Stimulated activated CD4-positive, alpha-beta T cell treated with anti-CD3 and anti-CD28 coated beads, TNF-alpha, amount 100 ng/mL, for 24 hours (primary cell): Measurements from ENCODE around the gene PNMT.
"Not testable (repeated sequence)": the region's sequence is repeated elsewhere in the genome, so short reads cannot be mapped to it uniquely, and the experiment has no call there.

Experiments used
- DNase-seq, 3 experiments: peaks; one replicate each; pipeline ENCODE4 v3.0.0-alpha.2; 2020; ENCODE audit warnings: low read depth in 3 of 3

Gene PNMT

GRCh38 chr17:39687546-39688474 is 19.6 kb downstream of the PNMT start, which contains the start of gene PGAP3:
Gene PGAP3 (minus strand): TSS chr17:39688057. CDS start chr17:39688014, 43 bp downstream.
- peak; percentile 67 to 84 (median 69) for DNase-seq

GRCh38 chr17:39688475-39688835 is 20.2 kb downstream of the PNMT start:
- no peak for DNase-seq

- no peak for DNase-seq
These were observed 20.7 kb downstream of the PNMT start for GRCh38 chr17:39688945-39689344.

- no peak for DNase-seq
These were observed 26.3 kb downstream of the PNMT start for GRCh38 chr17:39694593-39694992.

DNA sequence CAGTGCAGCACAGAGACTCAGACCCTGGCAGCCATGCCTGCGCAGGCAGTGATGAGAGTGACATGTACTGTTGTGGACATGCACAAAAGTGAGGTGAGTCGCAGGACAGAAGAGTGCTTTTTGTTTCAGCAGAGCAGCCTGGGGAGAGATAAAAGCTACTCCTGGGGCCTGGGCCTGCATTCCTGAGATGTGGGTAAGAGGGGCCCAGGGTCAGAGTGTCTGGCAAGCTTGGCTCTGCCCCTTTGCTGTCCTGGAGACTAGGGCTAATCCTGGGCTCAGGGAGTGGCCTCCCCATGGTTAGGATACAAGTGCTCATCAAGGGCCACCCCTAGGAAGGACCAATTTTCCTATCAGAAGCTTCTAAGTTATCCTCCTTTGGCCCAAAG is 26.8 kb downstream of the PNMT start:
- DNase-seq = no peak

- no peak for DNase-seq
These were observed 28.5 kb downstream of the PNMT start for GRCh38 chr17:39696731-39697130.

DNA sequence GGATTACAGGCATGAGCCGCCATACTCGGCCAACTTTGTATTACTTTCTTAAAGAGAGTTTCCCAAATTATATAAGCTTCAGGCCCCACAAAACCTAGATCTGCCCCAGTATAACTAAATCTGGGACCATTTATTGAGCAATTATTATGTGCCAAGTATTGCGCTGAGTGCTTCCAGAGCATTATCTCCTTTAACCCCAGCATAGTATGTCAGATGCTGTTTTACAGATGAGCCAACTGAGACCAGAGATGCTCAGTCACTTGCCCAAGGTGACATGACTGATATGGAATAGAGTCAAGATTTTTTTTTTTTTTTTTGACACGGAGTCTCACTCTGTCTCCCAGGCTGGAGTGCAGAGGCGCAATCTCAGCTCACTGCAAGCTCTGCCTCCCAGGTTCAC is 29.7 kb downstream of the PNMT start:
- DNase-seq = no peak

DNA sequence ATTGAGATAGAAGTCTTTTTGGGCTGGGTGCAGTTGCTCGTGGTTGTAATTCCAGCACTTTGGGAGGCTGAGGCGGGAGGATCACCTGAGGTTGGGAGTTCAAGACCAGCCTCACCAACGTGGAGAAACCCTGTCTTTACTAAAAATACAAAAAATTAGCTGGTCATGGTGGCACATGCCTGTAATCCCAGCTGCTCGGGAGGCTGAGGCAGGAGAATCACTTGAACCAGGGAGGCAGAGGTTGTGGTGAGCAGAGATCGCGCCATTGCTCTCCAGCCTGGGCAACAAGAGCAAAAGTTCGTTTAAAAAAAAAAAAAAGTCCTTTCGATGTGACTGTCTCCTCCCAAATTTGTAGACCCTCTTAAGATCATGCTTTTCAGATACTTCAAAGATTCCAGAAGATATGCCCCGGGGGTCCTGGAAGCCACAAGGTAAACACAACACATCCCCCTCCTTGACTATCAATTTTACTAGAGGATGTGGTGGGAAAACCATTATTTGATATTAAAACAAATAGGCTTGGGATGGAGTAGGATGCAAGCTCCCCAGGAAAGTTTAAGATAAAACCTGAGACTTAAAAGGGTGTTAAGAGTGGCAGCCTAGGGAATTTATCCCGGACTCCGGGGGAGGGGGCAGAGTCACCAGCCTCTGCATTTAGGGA is 31.0 kb downstream of the PNMT start:
- DNase-seq = not testable (repeated sequence)

DNA sequence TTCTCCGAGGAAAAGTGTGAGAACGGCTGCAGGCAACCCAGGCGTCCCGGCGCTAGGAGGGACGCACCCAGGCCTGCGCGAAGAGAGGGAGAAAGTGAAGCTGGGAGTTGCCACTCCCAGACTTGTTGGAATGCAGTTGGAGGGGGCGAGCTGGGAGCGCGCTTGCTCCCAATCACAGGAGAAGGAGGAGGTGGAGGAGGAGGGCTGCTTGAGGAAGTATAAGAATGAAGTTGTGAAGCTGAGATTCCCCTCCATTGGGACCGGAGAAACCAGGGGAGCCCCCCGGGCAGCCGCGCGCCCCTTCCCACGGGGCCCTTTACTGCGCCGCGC is 31.5 kb downstream of the PNMT start, which contains the start of gene ERBB2:
Gene ERBB2, plus strand, starts transcription at position 247 of the 330 bp plus-strand sequence. CDS start 175 bp downstream, outside the sequence.
- DNase-seq = no peak

DNA sequence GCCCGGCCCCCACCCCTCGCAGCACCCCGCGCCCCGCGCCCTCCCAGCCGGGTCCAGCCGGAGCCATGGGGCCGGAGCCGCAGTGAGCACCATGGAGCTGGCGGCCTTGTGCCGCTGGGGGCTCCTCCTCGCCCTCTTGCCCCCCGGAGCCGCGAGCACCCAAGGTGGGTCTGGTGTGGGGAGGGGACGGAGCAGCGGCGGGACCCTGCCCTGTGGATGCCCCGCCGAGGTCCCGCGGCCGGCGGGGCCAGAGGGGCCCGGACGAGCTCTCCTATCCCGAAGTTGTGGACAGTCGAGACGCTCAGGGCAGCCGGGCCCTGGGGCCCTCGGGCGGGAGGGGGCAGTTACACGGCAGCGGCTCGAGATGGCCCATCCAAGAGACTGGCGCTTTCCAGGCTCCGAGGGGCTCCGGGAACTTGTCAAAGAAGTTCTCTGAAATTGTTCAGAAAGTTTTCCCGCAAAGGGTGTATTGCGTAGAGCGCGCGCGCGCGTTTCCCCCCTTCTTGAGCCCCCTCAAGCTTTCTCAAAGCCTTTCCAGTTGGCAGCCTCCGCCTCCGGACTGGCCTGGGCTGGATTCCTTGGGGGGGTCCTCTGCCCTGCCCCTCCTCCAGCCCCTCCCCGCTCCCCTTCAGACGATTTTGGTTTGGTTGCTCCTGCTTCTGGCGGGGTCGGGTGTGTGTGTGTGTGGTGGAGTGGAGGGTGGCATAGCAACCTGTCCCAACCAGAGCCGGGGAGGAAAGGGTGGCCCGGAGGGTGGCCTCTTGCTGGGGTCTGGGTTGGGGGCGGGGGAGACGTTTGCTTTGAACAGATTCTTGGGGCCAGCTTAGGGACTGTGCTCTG is 32.1 kb downstream of the PNMT start:
- DNase-seq = no peak

DNA sequence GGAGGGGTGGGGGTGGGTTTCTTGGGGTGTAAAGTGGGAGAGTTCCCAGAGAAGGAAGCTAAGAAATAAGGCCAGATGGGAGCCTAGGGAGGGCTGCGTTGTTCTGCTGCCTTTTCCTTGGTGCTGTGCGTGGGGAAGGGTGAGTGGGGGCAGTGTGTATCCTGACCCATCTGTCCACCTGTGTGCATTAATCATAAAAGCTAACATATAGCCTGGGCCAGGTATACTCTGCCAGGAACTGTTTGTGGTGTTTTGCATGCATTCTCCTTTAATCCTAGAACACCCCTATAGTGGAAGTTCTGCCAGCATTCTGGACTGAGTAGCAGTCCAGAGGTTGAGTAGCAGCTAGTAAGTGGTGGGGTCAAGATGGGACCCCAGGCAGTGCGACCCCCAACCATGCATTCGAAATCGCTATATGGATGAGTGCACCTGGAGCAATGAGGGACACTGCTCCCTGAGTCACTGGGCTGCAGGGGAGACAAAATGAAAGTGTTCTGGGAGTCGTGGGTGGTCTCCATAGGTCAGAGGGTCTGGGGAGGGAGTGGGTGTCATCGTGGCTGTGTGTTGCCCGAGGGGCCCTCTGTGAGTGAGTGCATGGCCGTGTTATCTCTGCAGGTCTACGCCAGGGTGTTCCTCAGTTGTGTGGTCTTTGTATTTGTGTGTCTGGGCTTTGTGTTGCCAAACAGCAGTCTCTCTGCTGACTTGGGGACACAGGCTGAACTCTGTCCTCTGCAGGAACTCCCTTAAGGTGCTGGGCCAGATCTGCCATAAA is 32.9 kb downstream of the PNMT start:
- DNase-seq = no peak

DNA sequence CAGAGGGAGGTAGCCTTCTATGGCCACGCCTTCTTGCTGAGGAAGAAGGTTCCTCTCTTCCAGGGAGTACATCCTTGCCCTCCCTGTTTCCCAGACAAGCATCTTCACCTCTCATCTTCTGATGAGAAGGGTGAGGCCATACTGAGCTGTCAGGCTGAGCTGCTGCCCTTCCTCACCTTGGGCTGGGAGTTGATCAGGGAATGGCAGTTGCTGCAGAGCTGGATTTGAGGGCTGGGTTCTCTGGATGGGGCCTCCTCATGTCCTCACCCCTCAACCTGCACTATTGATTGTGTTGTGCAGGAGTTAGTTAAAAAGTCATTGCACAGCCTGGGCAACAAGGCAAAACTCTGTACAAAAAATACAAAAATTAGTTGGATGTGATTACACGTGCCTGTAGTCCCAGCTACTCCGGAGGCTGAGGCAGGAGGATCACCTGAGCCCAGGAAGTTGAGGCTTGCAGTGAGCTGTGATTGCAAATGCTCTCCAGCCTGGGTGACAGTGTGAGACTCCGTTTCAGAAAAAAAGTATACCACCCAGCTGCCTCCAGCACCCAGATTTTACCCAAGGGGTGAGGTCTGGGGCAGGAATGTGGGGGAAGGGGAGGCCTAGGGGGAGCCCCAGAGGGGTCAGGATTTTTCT is 33.6 kb downstream of the PNMT start:
- no peak for DNase-seq

- no peak for DNase-seq
These were observed 34.9 kb downstream of the PNMT start for GRCh38 chr17:39702901-39703893.

DNA sequence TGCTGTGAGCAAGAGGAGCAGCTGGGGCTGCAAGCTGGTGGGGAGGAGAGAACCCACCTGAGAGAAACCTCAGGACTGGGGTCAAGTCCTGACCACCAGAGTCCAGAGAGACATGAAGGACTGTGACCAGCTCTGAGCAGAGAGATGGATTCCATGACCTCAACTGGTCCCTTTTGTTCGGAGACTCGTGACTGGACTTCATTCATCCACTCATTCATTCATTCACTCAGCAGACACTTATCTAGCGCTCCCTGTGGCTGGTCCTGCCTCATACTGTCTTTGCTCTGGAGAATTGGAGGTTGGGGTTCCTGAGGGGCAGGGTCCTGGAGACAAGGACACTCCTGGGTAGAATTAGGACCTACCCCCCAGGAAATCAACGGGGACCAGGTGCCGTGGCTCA is 35.7 kb downstream of the PNMT start:
- DNase-seq = no peak

- no peak for DNase-seq
These were observed 36.7 kb downstream of the PNMT start for GRCh38 chr17:39704821-39705551.

DNA sequence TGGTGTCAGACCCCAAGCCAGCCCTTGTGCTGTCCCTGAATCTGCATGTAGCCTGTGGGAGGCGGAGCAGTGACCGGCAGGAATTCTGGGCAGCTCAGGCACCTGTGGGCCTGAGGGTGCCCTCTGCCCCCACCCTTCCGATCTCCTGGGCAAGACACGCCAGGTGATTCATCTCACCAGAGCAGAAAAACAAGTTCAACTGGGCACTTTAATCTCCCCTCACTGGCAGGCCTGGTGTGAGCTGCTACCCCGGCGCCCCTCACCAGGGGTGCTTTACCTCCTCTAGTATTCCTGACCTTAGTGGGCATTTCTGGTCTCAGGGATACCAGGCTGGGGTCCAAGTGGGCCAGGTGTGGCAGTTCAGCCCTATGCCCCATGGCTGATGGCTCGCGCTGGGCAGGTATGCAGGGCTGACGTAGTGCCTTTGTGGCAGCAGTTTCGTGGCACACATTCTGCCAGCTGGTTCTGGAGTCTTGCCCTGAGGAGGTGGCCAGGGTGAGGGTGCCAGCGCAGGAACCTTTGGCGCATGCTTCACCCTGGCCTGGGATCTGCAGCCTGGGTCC is 37.6 kb downstream of the PNMT start:
- DNase-seq = no peak

GRCh38 chr17:39706383-39706782 is 38.1 kb downstream of the PNMT start:
- no peak for DNase-seq

DNA sequence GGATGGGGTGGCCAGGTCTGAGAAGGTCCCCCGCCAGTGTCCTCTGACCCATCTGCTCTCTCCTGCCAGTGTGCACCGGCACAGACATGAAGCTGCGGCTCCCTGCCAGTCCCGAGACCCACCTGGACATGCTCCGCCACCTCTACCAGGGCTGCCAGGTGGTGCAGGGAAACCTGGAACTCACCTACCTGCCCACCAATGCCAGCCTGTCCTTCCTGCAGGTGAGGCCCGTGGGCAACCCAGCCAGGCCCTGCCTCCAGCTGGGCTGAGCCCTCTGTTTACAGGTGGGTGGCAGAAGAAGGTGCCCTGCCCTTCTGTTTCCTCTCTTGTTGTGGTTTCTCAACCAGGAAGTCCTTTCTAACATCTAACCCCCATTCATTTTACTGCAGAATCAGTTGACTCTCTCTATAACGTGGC is 38.7 kb downstream of the PNMT start:
- DNase-seq = no peak
